Adrenal gland (tissue), 5 donors: ENCODE data around the gene PLPPR2.

Source experiments
- POLR2A ChIP-seq, 2 donors: fragments of 450-650 bp; IDR thresholded peaks; one replicate each; pipeline ENCODE4 v1.6.1; 2017; ENCODE audit warnings: antibody characterized with exemption in 2 of 2, mild to moderate bottlenecking in 2 of 2, moderate library complexity in 1 of 2
- TF ChIP-seq, protein P1 (sequence below), 6 experiments: fragments of 450-650 bp in 4 of 6; fragments of 200-600 bp in 2 of 6; sonication (generic) in 1 of 6; IDR thresholded peaks; 1 replicate in 5 of 6; 2 replicates in 1 of 6; pipeline versions ENCODE4 v1.5.1 to v1.8.0; 2016 to 2021; ENCODE audit warnings: antibody characterized with exemption in 6 of 6, mild to moderate bottlenecking in 2 of 6, moderate library complexity in 1 of 6
- donor health status: DM: no; HTN: no; CAD: no.

DNA sequence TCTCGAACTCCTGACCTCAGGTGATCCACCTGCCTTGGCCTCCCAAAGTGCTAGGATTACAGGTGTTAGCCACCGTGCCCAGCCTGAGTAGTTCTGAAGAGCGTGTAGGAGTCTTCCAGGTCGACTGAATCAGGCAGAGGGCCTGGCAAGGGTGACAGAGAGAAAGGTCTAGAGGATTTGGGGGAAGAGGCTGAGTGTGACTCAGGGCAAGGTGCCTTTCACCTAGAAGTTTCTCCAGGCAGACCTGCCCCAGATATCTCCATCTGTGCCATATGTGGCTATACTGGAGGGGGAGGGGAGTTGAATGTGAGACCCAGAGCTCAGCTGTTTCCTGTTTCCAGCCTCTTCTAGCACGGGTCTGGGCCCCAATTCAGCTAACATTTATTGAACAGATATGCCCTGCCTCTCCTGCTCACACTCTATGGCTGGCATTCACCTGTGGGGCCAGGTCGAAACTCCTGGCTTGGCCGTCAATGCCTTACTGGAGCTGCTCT is 7.6 kb upstream of the PLPPR2 start:
- TF ChIP-seq, protein P1, sequence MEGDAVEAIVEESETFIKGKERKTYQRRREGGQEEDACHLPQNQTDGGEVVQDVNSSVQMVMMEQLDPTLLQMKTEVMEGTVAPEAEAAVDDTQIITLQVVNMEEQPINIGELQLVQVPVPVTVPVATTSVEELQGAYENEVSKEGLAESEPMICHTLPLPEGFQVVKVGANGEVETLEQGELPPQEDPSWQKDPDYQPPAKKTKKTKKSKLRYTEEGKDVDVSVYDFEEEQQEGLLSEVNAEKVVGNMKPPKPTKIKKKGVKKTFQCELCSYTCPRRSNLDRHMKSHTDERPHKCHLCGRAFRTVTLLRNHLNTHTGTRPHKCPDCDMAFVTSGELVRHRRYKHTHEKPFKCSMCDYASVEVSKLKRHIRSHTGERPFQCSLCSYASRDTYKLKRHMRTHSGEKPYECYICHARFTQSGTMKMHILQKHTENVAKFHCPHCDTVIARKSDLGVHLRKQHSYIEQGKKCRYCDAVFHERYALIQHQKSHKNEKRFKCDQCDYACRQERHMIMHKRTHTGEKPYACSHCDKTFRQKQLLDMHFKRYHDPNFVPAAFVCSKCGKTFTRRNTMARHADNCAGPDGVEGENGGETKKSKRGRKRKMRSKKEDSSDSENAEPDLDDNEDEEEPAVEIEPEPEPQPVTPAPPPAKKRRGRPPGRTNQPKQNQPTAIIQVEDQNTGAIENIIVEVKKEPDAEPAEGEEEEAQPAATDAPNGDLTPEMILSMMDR (IDR thresholded peaks at IDR 0.05): no peak
- no peak for TF ChIP-seq POLR2A (IDR thresholded peaks at IDR 0.05)
